Stomach (tissue), 4 donors: ENCODE results near the gene ENTR1.

Source experiments
- EP300 ChIP-seq: sonication (generic); formaldehyde crosslinking; IDR thresholded peaks from one replicate; pipeline ENCODE4 v1.6.1; 2017; ENCODE audit warnings: antibody characterized with exemption
- POLR2A ChIP-seq, 4 donors: fragments of 450-650 bp; IDR thresholded peaks; one replicate each; pipeline ENCODE4 v1.6.1; 2016; ENCODE audit warnings: antibody characterized with exemption in 4 of 4, control low read depth in 2 of 4, mild to moderate bottlenecking in 1 of 4, moderate library complexity in 1 of 4
- TF ChIP-seq, protein P1 (sequence below), 7 experiments: fragments of 450-650 bp in 4 of 7; fragments of 200-600 bp in 3 of 7; sonication (generic) in 3 of 7; IDR thresholded peaks; one replicate each; pipeline ENCODE4 v1.5.1; 2016 to 2019; ENCODE audit warnings: antibody characterized with exemption in 7 of 7, control low read depth in 2 of 7, mild to moderate bottlenecking in 1 of 7

DNA sequence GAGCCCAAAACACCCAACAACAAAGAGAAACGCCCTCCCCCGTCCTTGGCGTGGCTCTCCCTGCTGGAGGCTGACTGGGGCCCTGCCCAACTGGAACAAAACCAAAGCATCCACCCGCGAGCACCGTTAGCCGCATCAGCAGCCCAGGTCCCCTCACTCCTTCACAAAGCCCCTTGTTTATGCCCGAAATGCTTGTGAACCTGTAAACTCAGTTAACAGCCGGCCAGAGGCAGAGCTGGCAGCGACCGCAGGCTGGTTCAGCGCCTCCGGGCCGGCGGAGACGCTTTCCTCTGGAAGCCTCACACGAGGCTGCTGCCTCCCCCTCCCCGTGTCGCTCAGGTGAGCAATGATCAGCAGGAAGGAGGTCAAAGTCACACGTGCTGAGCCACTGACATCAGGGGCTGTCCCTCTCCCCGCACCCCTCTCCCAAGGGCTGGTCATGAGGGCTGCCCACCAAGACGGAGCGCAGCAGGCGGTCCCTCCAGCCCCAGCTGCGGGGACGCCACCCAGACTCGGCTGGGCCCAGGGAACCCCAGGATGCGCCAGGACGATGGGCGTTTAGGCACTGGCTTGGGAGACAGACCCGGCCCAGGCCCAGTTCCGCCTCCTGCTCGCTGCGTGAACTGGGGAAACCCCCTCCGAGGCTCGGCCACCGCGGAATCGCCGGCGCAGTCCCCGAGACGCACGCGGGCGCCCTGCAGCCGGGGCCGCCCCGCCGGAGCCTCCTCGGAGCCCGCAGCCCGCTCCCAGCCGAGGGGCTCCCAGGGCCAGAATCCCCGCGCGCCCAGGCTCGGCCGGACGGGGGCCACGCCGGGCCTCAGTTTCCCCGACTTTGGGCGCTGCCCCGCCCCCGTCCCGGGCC is 11.0 kb downstream of the ENTR1 start:
- TF ChIP-seq, protein P1, sequence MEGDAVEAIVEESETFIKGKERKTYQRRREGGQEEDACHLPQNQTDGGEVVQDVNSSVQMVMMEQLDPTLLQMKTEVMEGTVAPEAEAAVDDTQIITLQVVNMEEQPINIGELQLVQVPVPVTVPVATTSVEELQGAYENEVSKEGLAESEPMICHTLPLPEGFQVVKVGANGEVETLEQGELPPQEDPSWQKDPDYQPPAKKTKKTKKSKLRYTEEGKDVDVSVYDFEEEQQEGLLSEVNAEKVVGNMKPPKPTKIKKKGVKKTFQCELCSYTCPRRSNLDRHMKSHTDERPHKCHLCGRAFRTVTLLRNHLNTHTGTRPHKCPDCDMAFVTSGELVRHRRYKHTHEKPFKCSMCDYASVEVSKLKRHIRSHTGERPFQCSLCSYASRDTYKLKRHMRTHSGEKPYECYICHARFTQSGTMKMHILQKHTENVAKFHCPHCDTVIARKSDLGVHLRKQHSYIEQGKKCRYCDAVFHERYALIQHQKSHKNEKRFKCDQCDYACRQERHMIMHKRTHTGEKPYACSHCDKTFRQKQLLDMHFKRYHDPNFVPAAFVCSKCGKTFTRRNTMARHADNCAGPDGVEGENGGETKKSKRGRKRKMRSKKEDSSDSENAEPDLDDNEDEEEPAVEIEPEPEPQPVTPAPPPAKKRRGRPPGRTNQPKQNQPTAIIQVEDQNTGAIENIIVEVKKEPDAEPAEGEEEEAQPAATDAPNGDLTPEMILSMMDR (IDR thresholded peaks at IDR 0.05) = no peak
- TF ChIP-seq EP300 = no peak
- no peak for TF ChIP-seq POLR2A (IDR thresholded peaks at IDR 0.05)
